H9 (cell line): ENCODE results near the gene RSAD1. TPM values are rescaled to one million over a fixed set of nuclear protein-coding genes. Genes with fewer than 3 reads are reported as not detected.

Experiments used
- DNase-seq: peaks from one replicate; pipeline ENCODE4 v3.0.0-alpha.2; 2017
- H2AFZ ChIP-seq: one replicate; pipeline ENCODE4 v1.6.1; 2013; ENCODE audit warnings: mild to moderate bottlenecking, low read length, control low read depth, moderate library complexity
- H2AK5ac ChIP-seq: 2 replicates; pipeline ENCODE4 v1.6.1; 2013; ENCODE audit warnings: low read length, control low read depth, mixed read lengths; ENCODE audit not compliant: insufficient read length
- H2BK120ac ChIP-seq: one replicate; pipeline ENCODE4 v1.6.1; 2013; ENCODE audit warnings: low read depth, mild to moderate bottlenecking, low read length, control low read depth, inconsistent platforms; ENCODE audit not compliant: poor library complexity, severe bottlenecking
- H2BK12ac ChIP-seq: 2 replicates; pipeline ENCODE4 v1.6.1; 2013; ENCODE audit warnings: low read length, control low read depth, mixed read lengths, low read depth; ENCODE audit not compliant: insufficient read length
- H2BK15ac ChIP-seq: 2 replicates; pipeline ENCODE4 v1.6.1; 2013; ENCODE audit warnings: low read depth, low read length, control low read depth
- H2BK20ac ChIP-seq: one replicate; pipeline ENCODE4 v1.6.1; 2013; ENCODE audit warnings: low read depth, mild to moderate bottlenecking, low read length, control low read depth, inconsistent platforms; ENCODE audit not compliant: poor library complexity, severe bottlenecking
- H2BK5ac ChIP-seq: 2 replicates; pipeline ENCODE4 v1.6.1; 2013; ENCODE audit warnings: low read length, control low read depth, mixed read lengths; ENCODE audit not compliant: insufficient read length
- H3K14ac ChIP-seq: 2 replicates; pipeline ENCODE4 v1.6.1; 2013; ENCODE audit warnings: low read length, control low read depth; ENCODE audit not compliant: insufficient read depth
- H3K18ac ChIP-seq: 2 replicates; pipeline ENCODE4 v1.6.1; 2013; ENCODE audit warnings: low read depth, mild to moderate bottlenecking, mixed read lengths, low read length, control low read depth; ENCODE audit not compliant: insufficient read length
- H3K23ac ChIP-seq: 2 replicates; pipeline ENCODE4 v1.6.1; 2013; ENCODE audit warnings: low read length, control low read depth, mixed read lengths, low read depth; ENCODE audit not compliant: insufficient read length
- H3K23me2 ChIP-seq: 2 replicates; pipeline ENCODE4 v1.6.1; 2013; ENCODE audit warnings: low read depth, mild to moderate bottlenecking, mixed read lengths, low read length, control low read depth; ENCODE audit not compliant: insufficient read length, poor library complexity, severe bottlenecking
- H3K27ac ChIP-seq: 2 replicates; pipeline ENCODE4 v1.5.1; 2013; ENCODE audit warnings: low read length, control low read depth, mixed read lengths, low read depth; ENCODE audit not compliant: insufficient read length
- H3K27me3 ChIP-seq: 2 replicates; pipeline ENCODE4 v1.6.1; 2013; ENCODE audit warnings: low read length, control low read depth, inconsistent platforms; ENCODE audit not compliant: insufficient read depth
- H3K4ac ChIP-seq: 2 replicates; pipeline ENCODE4 v1.6.1; 2013; ENCODE audit warnings: low read depth, mild to moderate bottlenecking, control low read depth, inconsistent platforms, low read length, moderate library complexity
- H3K4me1 ChIP-seq: 2 replicates; pipeline ENCODE4 v1.6.1; 2013; ENCODE audit warnings: low read length, control low read depth, inconsistent platforms; ENCODE audit not compliant: insufficient read depth
- H3K4me2 ChIP-seq: 2 replicates; pipeline ENCODE4 v1.6.1; 2013; ENCODE audit warnings: low read length, control low read depth, mixed read lengths; ENCODE audit not compliant: insufficient read length, insufficient read depth
- H3K56ac ChIP-seq: 2 replicates; pipeline ENCODE4 v1.6.1; 2013; ENCODE audit warnings: low read depth, mild to moderate bottlenecking, mixed read lengths, low read length, control low read depth; ENCODE audit not compliant: insufficient read length
- H3K79me1 ChIP-seq: 2 replicates; pipeline ENCODE4 v1.6.1; 2013; ENCODE audit warnings: low read depth, mild to moderate bottlenecking, moderate library complexity, low read length, control low read depth, inconsistent platforms; ENCODE audit not compliant: insufficient read depth, poor library complexity, severe bottlenecking
- H3K79me2 ChIP-seq: 2 replicates; pipeline ENCODE4 v1.6.1; 2013; ENCODE audit warnings: low read length, control low read depth, inconsistent platforms; ENCODE audit not compliant: insufficient read depth
- H3K9ac ChIP-seq: 2 replicates; pipeline ENCODE4 v1.6.1; 2013; ENCODE audit warnings: low read length, control low read depth, mixed read lengths; ENCODE audit not compliant: insufficient read length; ENCODE audit errors: extremely low read depth
- H3K9me3 ChIP-seq: one replicate; pipeline ENCODE4 v1.6.1; 2013; ENCODE audit warnings: low read depth, low read length, inconsistent platforms; ENCODE audit not compliant: control insufficient read depth
- H3T11ph ChIP-seq: one replicate; pipeline ENCODE4 v1.6.1; 2013; ENCODE audit warnings: mild to moderate bottlenecking, low read length, control low read depth, inconsistent platforms
- H4K20me1 ChIP-seq: one replicate; pipeline ENCODE4 v1.6.1; 2013; ENCODE audit not compliant: control insufficient read depth, insufficient read length, insufficient read depth
- H4K5ac ChIP-seq: 2 replicates; pipeline ENCODE4 v1.6.1; 2013; ENCODE audit warnings: low read depth, mild to moderate bottlenecking, mixed read lengths, low read length, control low read depth; ENCODE audit not compliant: insufficient read length
- H4K8ac ChIP-seq: replicated peaks from 2 replicates; pipeline ENCODE4 v1.6.1; 2013; ENCODE audit warnings: low read length, control low read depth, mixed read lengths, low read depth; ENCODE audit not compliant: insufficient read length
- H4K91ac ChIP-seq: 2 replicates; pipeline ENCODE4 v1.6.1; 2013; ENCODE audit warnings: low read depth, mild to moderate bottlenecking, moderate library complexity, mixed read lengths, low read length, control low read depth; ENCODE audit not compliant: insufficient read length
- H3K27ac Mint-ChIP-seq, 3 experiments: 2 replicates in 2 of 3; 3 replicates in 1 of 3; pipeline ENCODE4 v1.8.0; 2020 to 2021; ENCODE audit warnings: mixed read lengths in 3 of 3, mild to moderate bottlenecking in 1 of 3, moderate library complexity in 1 of 3
- H3K27me3 Mint-ChIP-seq: 2 replicates; pipeline ENCODE4 v1.8.0; 2021; ENCODE audit warnings: low read depth, mild to moderate bottlenecking, moderate library complexity, mixed read lengths
- H3K36me3 Mint-ChIP-seq, 3 experiments: 2 replicates in 2 of 3; 3 replicates in 1 of 3; pipeline ENCODE4 v1.8.0; 2020 to 2021; ENCODE audit warnings: low read depth in 3 of 3, mixed read lengths in 3 of 3; ENCODE audit not compliant: insufficient read depth in 1 of 3
- H3K4me1 Mint-ChIP-seq, 2 experiments: 2 replicates each; pipeline ENCODE4 v1.8.0; 2020; ENCODE audit warnings: mixed read lengths in 2 of 2
- H3K4me3 Mint-ChIP-seq, 2 experiments: 2 replicates in 1 of 2; 3 replicates in 1 of 2; pipeline ENCODE4 v1.8.0; 2020 to 2021; ENCODE audit warnings: mild to moderate bottlenecking in 2 of 2, mixed read lengths in 2 of 2, moderate library complexity in 1 of 2
- H3K9me3 Mint-ChIP-seq, 2 experiments: 2 replicates in 1 of 2; 3 replicates in 1 of 2; pipeline ENCODE4 v1.8.0; 2020; ENCODE audit warnings: mild to moderate bottlenecking in 2 of 2, mixed read lengths in 2 of 2, moderate library complexity in 1 of 2
- CTCF ChIP-seq: fragments of 200-600 bp; sonication (generic); conservative IDR thresholded peaks from 3 replicates; pipeline ENCODE4 v1.8.0; 2021; ENCODE audit warnings: antibody characterized with exemption, mild to moderate bottlenecking
- WGBS: extraction: QIAGEN DNeasy Blood & Tissue Kit; methylation state at CpG from one replicate; pipeline ENCODE4 v1.1.7; 2013; ENCODE audit warnings: missing lambda C conversion rate, low lambda C conversion rate, mixed read lengths; ENCODE audit not compliant: insufficient read length; ENCODE audit errors: extremely low coverage; 5-methylcytosine and 5-hydroxymethylcytosine counted together
- total RNA-seq: library from RNA; stranded (reverse); gene quantifications from 2 replicates; pipeline ENCODE4 v1.2.1, GENCODE V29; 2021

RSAD1 gene
- total RNA-seq, 1 experiment from 2014 or later = 27.9 TPM

GRCh38 chr17:50464736-50465135 is 13.9 kb upstream of the RSAD1 start:
- Histone ChIP-seq H4K5ac (no peak overlapping the region), H3K9ac (no peak overlapping the region), H3T11ph (no peak overlapping the region), H3K79me2 (no peaks in the 10 kb centered on the region), H2BK12ac (no peak overlapping the region), H4K91ac (no peak overlapping the region), H3K23me2 (peaks cover 4% of the 10 kb centered on the region), H3K4me1 (peaks cover 3% of the 10 kb centered on the region; the same call in 1 of the 2 replicates), H2AFZ (no peak overlapping the region), H2AK5ac (no peak overlapping the region), H3K27me3 (peaks cover 12% of the 10 kb centered on the region; the same call in 1 of the 2 replicates), H3K56ac (no peak overlapping the region), H3K27ac (no peak overlapping the region), H2BK15ac (no peak overlapping the region), H3K4ac (no peak overlapping the region), H2BK120ac (no peak overlapping the region), H4K20me1 (no peaks in the 10 kb centered on the region), H2BK20ac (no peak overlapping the region), H3K79me1 (no peaks in the 10 kb centered on the region), H3K23ac (no peak overlapping the region), H3K4me2 (no peak overlapping the region), H3K9me3 (no peaks in the 10 kb centered on the region), H4K8ac (no peak overlapping the region), H3K14ac (no peak overlapping the region), H2BK5ac (no peak overlapping the region), H3K18ac (no peak overlapping the region)
- Mint-ChIP-seq H3K4me3 (no peak overlapping the region), H3K36me3 (peaks cover 0 to 4% (median 2%) of the 10 kb centered on the region in 3 experiments; a peak in 4 of 7 replicates), H3K27me3 (peaks cover 25% of the 10 kb centered on the region), H3K4me1 (peaks cover 16 to 19% of the 10 kb centered on the region in 2 experiments), H3K9me3 (no peaks in the 10 kb centered on the region), H3K27ac (no peak overlapping the region)
- DNase-seq = no peak
- no peak for TF ChIP-seq CTCF
- no CpG with 5 or more reads among the region's 4 CpGs for WGBS
